Suppressor macrophage treated with lipopolysaccharide for 4 hours (primary cell): ENCODE results near the gene COL4A2.
A peak's percentile ranks its signal among the peaks of the same experiment; 100 is the strongest.

Source experiments
- DNase-seq: peaks from one replicate; pipeline ENCODE4 v3.0.0-alpha.2; 2020

The COL4A2 gene

GRCh38 chr13:110407021-110407420 is 99.9 kb downstream of the COL4A2 start:
- no peak for DNase-seq

- DNase-seq, result no peak
Observed at GRCh38 chr13:110407531-110407930, 100.4 kb downstream of the COL4A2 start.

- DNase-seq, result no peak
Observed at GRCh38 chr13:110408286-110408685, 101.2 kb downstream of the COL4A2 start.

GRCh38 chr13:110409581-110409992 is 102.5 kb downstream of the COL4A2 start:
- DNase-seq, result peak; percentile 16

GRCh38 chr13:110410000-110410399 is 102.9 kb downstream of the COL4A2 start:
- no peak for DNase-seq

GRCh38 chr13:110410936-110411687 is 104.0 kb downstream of the COL4A2 start:
- DNase-seq, result no peak

GRCh38 chr13:110411688-110412059 is 104.6 kb downstream of the COL4A2 start:
- no peak for DNase-seq

GRCh38 chr13:110412132-110412914 is 105.2 kb downstream of the COL4A2 start:
- DNase-seq, result peak; percentile 93

GRCh38 chr13:110413016-110413675 is 106.1 kb downstream of the COL4A2 start:
- no peak for DNase-seq

GRCh38 chr13:110413676-110414040 is 106.6 kb downstream of the COL4A2 start:
- DNase-seq, result no peak

GRCh38 chr13:110414283-110414682 is 107.2 kb downstream of the COL4A2 start:
- DNase-seq, result no peak

- no peak for DNase-seq
Observed at GRCh38 chr13:110414931-110415330, 107.8 kb downstream of the COL4A2 start.

- DNase-seq, result no peak
Observed at GRCh38 chr13:110415669-110416068, 108.6 kb downstream of the COL4A2 start.

- DNase-seq, result no peak
Observed at GRCh38 chr13:110416131-110417025, 109.3 kb downstream of the COL4A2 start.

GRCh38 chr13:110418944-110419343 is 111.9 kb downstream of the COL4A2 start:
- DNase-seq, result no peak

GRCh38 chr13:110419381-110419791 is 112.3 kb downstream of the COL4A2 start:
- DNase-seq, result no peak

- DNase-seq, result no peak
Observed at GRCh38 chr13:110419946-110420345, 112.9 kb downstream of the COL4A2 start.

GRCh38 chr13:110420626-110421025 is 113.5 kb downstream of the COL4A2 start:
- DNase-seq, result no peak

GRCh38 chr13:110421061-110421460 is 114.0 kb downstream of the COL4A2 start:
- DNase-seq, result no peak

GRCh38 chr13:110421696-110422385 is 114.8 kb downstream of the COL4A2 start:
- no peak for DNase-seq

- DNase-seq, result no peak
Observed at GRCh38 chr13:110422913-110423688, 116.0 kb downstream of the COL4A2 start.
